Esophagus muscularis mucosa (tissue), 4 donors: Measurements from ENCODE around the gene CD7.

Experiments used
- EP300 ChIP-seq: sonication (generic); formaldehyde crosslinking; IDR thresholded peaks from one replicate; pipeline ENCODE4 v1.6.1; 2017; ENCODE audit warnings: antibody characterized with exemption
- POLR2A ChIP-seq: fragments of 450-650 bp; IDR thresholded peaks from one replicate; pipeline ENCODE4 v1.6.1; 2017; ENCODE audit warnings: antibody characterized with exemption, moderate library complexity, mild to moderate bottlenecking, low read depth
- POLR2AphosphoS5 ChIP-seq, 2 donors: sonication (generic); formaldehyde crosslinking; IDR thresholded peaks; one replicate each; pipeline ENCODE4 v1.6.1; 2017; ENCODE audit warnings: antibody characterized with exemption in 2 of 2
- TF ChIP-seq, protein P1 (sequence below), 3 experiments: fragments of 200-600 bp in 2 of 3; fragments of 450-650 bp in 1 of 3; sonication (generic) in 2 of 3; IDR thresholded peaks; one replicate each; pipeline ENCODE4 v1.5.1; 2017 to 2019; ENCODE audit warnings: antibody characterized with exemption in 3 of 3, mild to moderate bottlenecking in 2 of 3, moderate library complexity in 1 of 3

DNA sequence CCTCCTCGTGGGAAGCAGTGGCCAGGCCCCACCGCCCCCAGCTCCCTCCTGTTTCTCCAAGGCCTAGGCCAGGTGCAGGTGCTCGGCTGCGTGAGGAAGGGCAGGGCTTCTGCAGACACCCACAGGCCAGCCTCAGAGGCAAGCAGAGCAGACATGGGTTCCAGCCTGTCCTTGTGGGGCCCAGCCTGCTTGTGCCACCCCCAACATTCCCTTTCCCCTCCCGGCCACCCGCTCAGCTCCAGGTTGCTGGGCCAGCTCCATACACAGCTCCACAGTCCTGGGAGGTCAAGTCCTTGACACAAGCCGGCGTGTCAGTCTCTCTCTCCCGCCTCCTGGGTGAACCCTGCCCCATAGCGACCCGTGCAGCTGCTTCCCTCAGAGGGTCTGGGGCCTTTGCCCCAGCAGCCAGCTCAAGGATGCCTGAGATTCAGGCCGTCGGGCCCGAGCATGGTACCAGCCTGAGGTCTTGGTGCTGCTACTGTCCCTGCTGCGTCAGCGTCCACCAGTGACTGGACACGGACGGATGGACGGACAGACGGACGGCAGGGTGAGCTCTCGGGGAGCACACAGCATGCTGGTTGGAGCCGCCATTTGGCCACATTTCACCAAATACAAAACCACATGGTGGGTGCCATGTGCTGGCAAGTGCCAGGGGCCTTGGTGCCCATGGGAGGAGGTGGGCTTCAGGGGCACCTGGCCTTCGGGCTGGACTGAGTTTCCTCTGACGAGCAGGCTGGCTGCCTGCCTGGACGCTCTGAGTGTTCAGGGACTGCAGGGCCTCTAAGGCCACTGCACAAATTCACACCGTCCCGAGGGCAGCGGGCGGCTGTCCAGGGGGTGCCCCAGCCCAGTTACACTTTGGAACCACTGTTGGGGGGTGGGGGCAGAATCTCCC lies 8.1 kb upstream of the CD7 start:
- TF ChIP-seq, protein P1, sequence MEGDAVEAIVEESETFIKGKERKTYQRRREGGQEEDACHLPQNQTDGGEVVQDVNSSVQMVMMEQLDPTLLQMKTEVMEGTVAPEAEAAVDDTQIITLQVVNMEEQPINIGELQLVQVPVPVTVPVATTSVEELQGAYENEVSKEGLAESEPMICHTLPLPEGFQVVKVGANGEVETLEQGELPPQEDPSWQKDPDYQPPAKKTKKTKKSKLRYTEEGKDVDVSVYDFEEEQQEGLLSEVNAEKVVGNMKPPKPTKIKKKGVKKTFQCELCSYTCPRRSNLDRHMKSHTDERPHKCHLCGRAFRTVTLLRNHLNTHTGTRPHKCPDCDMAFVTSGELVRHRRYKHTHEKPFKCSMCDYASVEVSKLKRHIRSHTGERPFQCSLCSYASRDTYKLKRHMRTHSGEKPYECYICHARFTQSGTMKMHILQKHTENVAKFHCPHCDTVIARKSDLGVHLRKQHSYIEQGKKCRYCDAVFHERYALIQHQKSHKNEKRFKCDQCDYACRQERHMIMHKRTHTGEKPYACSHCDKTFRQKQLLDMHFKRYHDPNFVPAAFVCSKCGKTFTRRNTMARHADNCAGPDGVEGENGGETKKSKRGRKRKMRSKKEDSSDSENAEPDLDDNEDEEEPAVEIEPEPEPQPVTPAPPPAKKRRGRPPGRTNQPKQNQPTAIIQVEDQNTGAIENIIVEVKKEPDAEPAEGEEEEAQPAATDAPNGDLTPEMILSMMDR (IDR thresholded peaks at IDR 0.05), result no peak
- TF ChIP-seq POLR2A (no peak), POLR2AphosphoS5 (IDR thresholded peaks at IDR 0.05) (no peak), EP300 (no peak)
